Right ventricle myocardium inferior (tissue), 1 donor: ENCODE results near the gene GLIS2. TPM values are rescaled to one million over a fixed set of nuclear protein-coding genes. Genes with fewer than 3 reads are reported as not detected.

Experiments
- ATAC-seq: fragments of 200-7000 bp; cut with Tn5 transposase; one replicate; pipeline ENCODE4 v1.9.1; 2020; ENCODE audit warnings: mild to moderate bottlenecking, moderate library complexity
- DNase-seq: peaks from one replicate; pipeline ENCODE4 v3.0.0; 2021; ENCODE audit errors: missing footprints
- intact Hi-C: fragments of 100-400 bp; cut with DNase I; formaldehyde crosslinking; loops from one replicate; pipeline ENCODE4 v1.11.0; 2022
- total RNA-seq: library from RNA; stranded (reverse); fragmentation: NEBNext Ultra II Directional; extraction: Animal tissue kit (Norgen Biotek cat#: 25700); gene quantifications from one replicate; pipeline ENCODE4 v1.2.1, GENCODE V29; 2021
- donor health status: DM: no; HTN: yes; CAD: no; lungs with severe emphysema.

The GLIS2 gene
- total RNA-seq, 1 donor from 2014 or later: 16.0 TPM

GRCh38 chr16:4293822-4294457, 21.9 kb upstream of the GLIS2 start:
- intact Hi-C loops: no loop called here
- DNase-seq (no peak), ATAC-seq (peak; percentile 90)

GRCh38 chr16:4295581-4295980, 20.3 kb upstream of the GLIS2 start:
- intact Hi-C loops: no loop called here
- no peak for DNase-seq
- no peak for ATAC-seq

GRCh38 chr16:4297480-4297879, 18.4 kb upstream of the GLIS2 start:
- intact Hi-C loops: no loop called here
- DNase-seq: no peak
- no peak for ATAC-seq

- peak; percentile 81 for DNase-seq
- intact Hi-C loops: no loop called here
- peak; percentile 86 for ATAC-seq
Observed at GRCh38 chr16:4298761-4299522, 16.9 kb upstream of the GLIS2 start.

GRCh38 chr16:4301177-4301576, 14.7 kb upstream of the GLIS2 start:
- ATAC-seq: no peak
- no peak for DNase-seq
- intact Hi-C loops: no loop called here

GRCh38 chr16:4301968-4302367, 13.9 kb upstream of the GLIS2 start:
- intact Hi-C loops: no loop called here
- DNase-seq: peak; percentile 20

GRCh38 chr16:4303973-4304372, 11.9 kb upstream of the GLIS2 start:
- ATAC-seq: no peak
- intact Hi-C loops: no loop called here
- peak; percentile 28 for DNase-seq

More at GRCh38 chr16:4301968-4302367, 13.9 kb upstream of the GLIS2 start:
- ATAC-seq: no peak

GRCh38 chr16:4306470-4307214, 9.2 kb upstream of the GLIS2 start:
- ATAC-seq (no peak), DNase-seq (peak; percentile 49)
- intact Hi-C loops: loop anchor here (2.0 kb wide), 1 partner anchor 34 kb away; the partner anchor contains the start of gene TFAP4

- DNase-seq: peak; percentile 98
- intact Hi-C loops: loop anchor here (2.0 kb wide), 2 partner anchors 21 to 35 kb away; partner anchors contain the start of gene TFAP4
Observed at GRCh38 chr16:4307215-4308037, 8.4 kb upstream of the GLIS2 start.

GRCh38 chr16:4309102-4309832, 6.6 kb upstream of the GLIS2 start:
- intact Hi-C loops: loop anchor here (2.0 kb wide), 1 partner anchor 20 kb away; no protein-coding TSS in a partner anchor

More at GRCh38 chr16:4307215-4308037, 8.4 kb upstream of the GLIS2 start:
- ATAC-seq: peak; percentile 97

GRCh38 chr16:4309833-4310266, 6.0 kb upstream of the GLIS2 start:
- ATAC-seq (peak; percentile 9), DNase-seq (no peak)
- intact Hi-C loops: loop anchor here (2.0 kb wide), 1 partner anchor 19 kb away; no protein-coding TSS in a partner anchor

More at GRCh38 chr16:4309102-4309832, 6.6 kb upstream of the GLIS2 start:
- no peak for DNase-seq
- ATAC-seq: no peak

GRCh38 chr16:4313563-4314531, 2.0 kb upstream of the GLIS2 start:
- intact Hi-C loops: no loop called here
- ATAC-seq: no peak
- DNase-seq: no peak

- intact Hi-C loops: no loop called here
- no peak for ATAC-seq
- DNase-seq: no peak
Observed at GRCh38 chr16:4314532-4315185, 1.2 kb upstream of the GLIS2 start.

- no peak for DNase-seq
- intact Hi-C loops: no loop called here
- ATAC-seq: no peak
Observed at GRCh38 chr16:4316108-4316863, 419 bp downstream of the GLIS2 start.

GRCh38 chr16:4316864-4317531, 1.1 kb downstream of the GLIS2 start:
- ATAC-seq: peak; percentile 39
- intact Hi-C loops: no loop called here
- peak; percentile 73 for DNase-seq
